Measurements from ENCODE around the gene CBLN4. TPM values are rescaled to one million over a fixed set of nuclear protein-coding genes. Genes with fewer than 3 reads are reported as not detected.

The CBLN4 gene
- total RNA-seq = 1 to 10 TPM in 3 of 4 donors, under 1 TPM in 1; 0.90 to 6.1 (median 2.0) TPM

DNA sequence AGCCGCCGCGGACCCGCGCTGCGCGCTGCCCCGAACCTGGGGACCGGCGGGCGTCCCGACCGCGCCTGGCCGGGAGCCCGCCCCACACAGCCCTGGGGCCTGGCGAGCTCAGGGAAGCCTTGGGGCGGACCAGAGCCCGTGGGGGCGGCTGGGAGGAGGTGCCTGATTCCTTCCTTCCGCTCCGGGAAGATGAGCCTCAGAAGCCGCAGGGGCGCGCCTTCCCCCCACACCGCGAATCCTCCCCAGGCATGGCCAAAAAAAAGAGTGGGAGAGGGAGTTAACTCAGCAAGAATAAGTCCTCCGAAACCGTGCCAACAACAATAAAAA, at the start of gene CBLN4:
CBLN4 (minus strand) TSS at position 131 of the 327 bp plus-strand sequence. CDS start 1,348 bp downstream, outside the sequence.
- H3K36me3 ChIP-seq = no peaks in the 10 kb centered on the region
- H3K4me3 ChIP-seq = peak within 1 kb of the TSS in 1 of 4 donors; percentile 37
- peaks cover 0 to 30% (median 3%) of the 10 kb centered on the region in 4 donors for H3K4me1 ChIP-seq
- 7 to 8% methylated on average over 17 to 23 of the region's 29 CpGs for WGBS, 2 donors
- TF ChIP-seq POLR2A (IDR thresholded peaks at IDR 0.05) (no peak), EP300 (IDR thresholded peaks at IDR 0.05) (no peak)
- TF ChIP-seq, protein P1, sequence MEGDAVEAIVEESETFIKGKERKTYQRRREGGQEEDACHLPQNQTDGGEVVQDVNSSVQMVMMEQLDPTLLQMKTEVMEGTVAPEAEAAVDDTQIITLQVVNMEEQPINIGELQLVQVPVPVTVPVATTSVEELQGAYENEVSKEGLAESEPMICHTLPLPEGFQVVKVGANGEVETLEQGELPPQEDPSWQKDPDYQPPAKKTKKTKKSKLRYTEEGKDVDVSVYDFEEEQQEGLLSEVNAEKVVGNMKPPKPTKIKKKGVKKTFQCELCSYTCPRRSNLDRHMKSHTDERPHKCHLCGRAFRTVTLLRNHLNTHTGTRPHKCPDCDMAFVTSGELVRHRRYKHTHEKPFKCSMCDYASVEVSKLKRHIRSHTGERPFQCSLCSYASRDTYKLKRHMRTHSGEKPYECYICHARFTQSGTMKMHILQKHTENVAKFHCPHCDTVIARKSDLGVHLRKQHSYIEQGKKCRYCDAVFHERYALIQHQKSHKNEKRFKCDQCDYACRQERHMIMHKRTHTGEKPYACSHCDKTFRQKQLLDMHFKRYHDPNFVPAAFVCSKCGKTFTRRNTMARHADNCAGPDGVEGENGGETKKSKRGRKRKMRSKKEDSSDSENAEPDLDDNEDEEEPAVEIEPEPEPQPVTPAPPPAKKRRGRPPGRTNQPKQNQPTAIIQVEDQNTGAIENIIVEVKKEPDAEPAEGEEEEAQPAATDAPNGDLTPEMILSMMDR (IDR thresholded peaks at IDR 0.05) = no peak
- H3K9me3 ChIP-seq = no peaks in the 10 kb centered on the region
- H3K27me3 ChIP-seq = peaks cover 0 to 42% of the 10 kb centered on the region in 2 donors
- no peak within 1 kb of the TSS for H3K27ac ChIP-seq
- DNase-seq (ENCODE audit: low spot score in 2 of 2) = no peak

DNA sequence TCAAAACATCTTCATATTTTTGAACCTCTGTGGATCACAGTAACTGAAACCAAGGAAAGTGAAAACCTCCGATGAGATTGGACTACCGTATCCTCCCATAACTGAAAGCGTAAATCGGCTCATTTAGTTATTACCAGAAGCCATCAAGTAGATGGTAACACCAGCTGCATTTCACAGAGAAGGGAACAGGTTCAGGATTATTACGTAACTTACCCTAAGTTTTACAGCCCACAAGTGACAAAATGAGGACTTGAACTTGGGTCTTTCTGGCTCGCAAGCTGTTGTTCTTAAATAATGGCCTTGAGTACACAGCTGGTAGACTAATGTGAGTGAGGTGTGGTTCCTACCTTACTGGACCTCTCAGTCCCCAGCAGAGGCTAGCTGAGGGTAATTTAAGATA, 37.9 kb upstream of the CBLN4 start:
- WGBS, 2 donors = 78 to 93% methylated on average over 6 of the region's 6 CpGs
- H3K27ac ChIP-seq = no peak overlapping the region

DNA sequence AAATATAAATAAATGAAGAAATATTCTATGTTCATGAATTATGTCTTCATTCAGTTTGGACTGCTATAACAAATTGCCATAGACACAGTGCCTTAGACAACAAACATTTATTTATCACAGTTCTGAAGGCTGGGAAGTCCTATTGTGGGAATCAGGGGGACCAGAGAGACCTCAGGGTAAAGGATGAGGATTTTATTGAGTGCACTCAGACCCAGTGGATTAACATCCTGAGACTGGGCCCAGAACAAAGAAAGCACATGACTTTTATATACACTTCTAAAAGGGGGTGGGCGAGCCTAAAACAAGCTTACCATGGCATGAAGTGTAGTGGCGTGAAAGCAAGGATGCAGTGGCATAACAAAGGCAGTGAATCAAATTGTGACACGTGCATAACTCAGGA, 26.9 kb upstream of the CBLN4 start:
- DNase-seq (ENCODE audit: low spot score in 2 of 2) = no peak
- Histone ChIP-seq H3K4me3 (no peak overlapping the region), H3K36me3 (no peaks in the 10 kb centered on the region), H3K27me3 (no peaks in the 10 kb centered on the region), H3K27ac (no peak overlapping the region), H3K9me3 (peaks cover 0 to 62% (median 12%) of the 10 kb centered on the region in 4 donors), H3K4me1 (no peaks in the 10 kb centered on the region)
- WGBS, 2 donors = 57 to 69% methylated on average over 3 of the region's 3 CpGs
- TF ChIP-seq, protein P1 (IDR thresholded peaks at IDR 0.05) = no peak
- TF ChIP-seq EP300 (IDR thresholded peaks at IDR 0.05) = no peak
- TF ChIP-seq POLR2A (IDR thresholded peaks at IDR 0.05) = no peak

More for the DNA sequence above, 37.9 kb upstream of the CBLN4 start:
- no peak for DNase-seq (ENCODE audit: low spot score in 2 of 2)
- H3K9me3 ChIP-seq = peaks cover 0 to 2% (median 0%) of the 10 kb centered on the region in 4 donors
- no peaks in the 10 kb centered on the region for H3K36me3 ChIP-seq
- H3K27me3 ChIP-seq = no peaks in the 10 kb centered on the region
- H3K4me3 ChIP-seq = no peak overlapping the region
- TF ChIP-seq EP300 (IDR thresholded peaks at IDR 0.05) (no peak), POLR2A (IDR thresholded peaks at IDR 0.05) (no peak)
- TF ChIP-seq, protein P1 (IDR thresholded peaks at IDR 0.05) = no peak
- H3K4me1 ChIP-seq = no peaks in the 10 kb centered on the region

DNA sequence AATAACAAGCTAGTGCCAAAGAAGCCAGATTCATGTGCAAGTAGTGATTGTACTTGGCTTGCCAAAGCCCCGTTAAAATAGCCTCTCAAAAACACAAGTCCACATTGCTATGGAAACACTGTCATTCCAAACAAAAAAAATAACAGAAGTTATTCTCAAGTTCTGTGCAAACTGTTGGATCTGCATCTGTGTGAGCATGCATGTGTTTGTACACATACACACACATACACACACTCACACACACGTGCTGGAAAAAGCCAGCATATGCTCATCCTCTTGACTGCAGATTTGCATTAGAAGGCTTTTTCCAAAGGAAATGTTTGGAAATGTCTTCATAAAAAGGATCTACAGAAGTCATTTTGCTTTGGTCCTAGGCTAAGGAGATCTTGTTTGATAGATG, 13.4 kb upstream of the CBLN4 start:
- TF ChIP-seq EP300 (IDR thresholded peaks at IDR 0.05) (no peak), POLR2A (IDR thresholded peaks at IDR 0.05) (no peak)
- TF ChIP-seq, protein P1 (IDR thresholded peaks at IDR 0.05) = no peak
- H3K27ac ChIP-seq = no peak overlapping the region
- H3K36me3 ChIP-seq = no peaks in the 10 kb centered on the region
- DNase-seq (ENCODE audit: low spot score in 2 of 2) = no peak
- no peak overlapping the region for H3K4me3 ChIP-seq
- no peaks in the 10 kb centered on the region for H3K9me3 ChIP-seq
- 63 to 68% methylated on average over 2 of the region's 2 CpGs for WGBS, 2 donors
- no peaks in the 10 kb centered on the region for H3K4me1 ChIP-seq
- no peaks in the 10 kb centered on the region for H3K27me3 ChIP-seq

DNA sequence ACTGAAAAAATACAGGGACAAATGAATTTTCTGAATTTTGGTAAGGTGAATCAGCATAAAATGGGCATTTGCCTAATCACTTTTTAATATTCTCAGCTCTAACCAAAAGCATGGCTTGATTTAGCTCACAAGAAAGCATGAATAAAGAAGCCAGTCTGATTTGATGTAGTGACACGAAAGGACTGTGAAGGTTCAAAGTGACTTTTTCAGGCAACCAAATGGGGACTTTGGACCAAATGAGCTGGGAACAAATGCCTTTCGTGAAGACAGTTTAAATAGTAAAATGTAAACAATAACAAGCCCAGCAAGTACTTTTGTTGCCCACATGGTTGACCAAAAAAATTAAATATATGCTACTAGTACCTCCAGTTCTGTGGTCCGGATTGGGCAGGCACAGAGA, 12.9 kb upstream of the CBLN4 start:
- Histone ChIP-seq H3K36me3 (no peaks in the 10 kb centered on the region), H3K4me1 (no peaks in the 10 kb centered on the region), H3K9me3 (no peaks in the 10 kb centered on the region), H3K27ac (no peak overlapping the region), H3K4me3 (no peak overlapping the region), H3K27me3 (no peaks in the 10 kb centered on the region)
- TF ChIP-seq POLR2A (IDR thresholded peaks at IDR 0.05) = no peak
- TF ChIP-seq, protein P1 (IDR thresholded peaks at IDR 0.05) = no peak
- no peak for TF ChIP-seq EP300 (IDR thresholded peaks at IDR 0.05)
- WGBS, 2 donors = 76 to 79% methylated on average over 3 of the region's 3 CpGs
- no peak for DNase-seq (ENCODE audit: low spot score in 2 of 2)

Data from tibial nerve (tissue), 4 donors.